Peyer's patch (tissue), 4 donors: ENCODE data around the gene GNAL. TPM values are rescaled to one million over a fixed set of nuclear protein-coding genes. Genes with fewer than 3 reads are reported as not detected.
A peak's percentile ranks its signal among the peaks of the same experiment; 100 is the strongest.
"Not testable (repeated sequence)": the region's sequence is repeated elsewhere in the genome, so short reads cannot be mapped to it uniquely, and the experiment has no call there.

ENCODE experiments used
- DNase-seq, 3 donors: peaks; one replicate each; pipeline ENCODE4 v3.0.0-alpha.2; 2017 to 2019
- H3K27ac ChIP-seq, 4 donors: fragments of 200-600 bp; sonication (generic); one replicate each; pipeline ENCODE4 v1.5.1; 2016 to 2019
- H3K27me3 ChIP-seq, 2 donors: fragments of 200-600 bp; sonication (generic); one replicate each; pipeline ENCODE4 v1.5.1; 2019
- H3K36me3 ChIP-seq, 3 donors: fragments of 200-600 bp; sonication (generic); one replicate each; pipeline ENCODE4 v1.5.1; 2016 to 2019
- H3K4me1 ChIP-seq, 4 donors: fragments of 200-600 bp; sonication (generic); one replicate each; pipeline ENCODE4 v1.5.1; 2016 to 2019
- H3K4me3 ChIP-seq, 4 donors: fragments of 200-600 bp; sonication (generic); 1 replicate in 3 of 4; 2 replicates in 1 of 4; pipeline ENCODE4 v1.5.1; 2016 to 2019; ENCODE audit warnings: mild to moderate bottlenecking in 1 of 4
- H3K9me3 ChIP-seq, 4 donors: fragments of 200-600 bp; sonication (generic); one replicate each; pipeline ENCODE4 v1.5.1; 2016 to 2019; ENCODE audit warnings: mild to moderate bottlenecking in 1 of 4
- CTCF ChIP-seq, 6 experiments: fragments of 450-650 bp in 4 of 6; fragments of 200-600 bp in 2 of 6; sonication (generic) in 1 of 6; IDR thresholded peaks; one replicate each; pipeline ENCODE4 v1.5.1; 2017 to 2019; ENCODE audit warnings: antibody characterized with exemption in 6 of 6, mild to moderate bottlenecking in 3 of 6, moderate library complexity in 1 of 6
- POLR2A ChIP-seq, 2 donors: fragments of 450-650 bp; IDR thresholded peaks; one replicate each; pipeline ENCODE4 v1.5.1; 2017; ENCODE audit warnings: antibody characterized with exemption in 2 of 2, mild to moderate bottlenecking in 2 of 2, moderate library complexity in 2 of 2
- total RNA-seq, 4 donors: library from RNA; depleted of rRNA; stranded (reverse); fragments of >200 nt; gene quantifications; one replicate each; pipeline ENCODE4 v1.1.0, GENCODE V29; 2016

GNAL gene
- total RNA-seq, 4 donors from 2014 or later = 2.5 to 7.4 (median 3.6) TPM

GRCh38 chr18:11850821-11851145 lies 161.7 kb downstream of the GNAL start:
- Histone ChIP-seq H3K27ac (peak overlapping the region; percentile 89 to 94 (median 92)), H3K4me1 (peaks cover 0 to 29% (median 12%) of the 10 kb centered on the region in 4 donors), H3K9me3 (no peaks in the 10 kb centered on the region), H3K27me3 (no peaks in the 10 kb centered on the region), H3K4me3 (peak overlapping the region; percentile 75 to 84 (median 80)), H3K36me3 (no peaks in the 10 kb centered on the region)
- TF ChIP-seq POLR2A (IDR thresholded peaks at IDR 0.05) (no peak), CTCF (IDR thresholded peaks at IDR 0.05) (no peak)
- DNase-seq = no peak

GRCh38 chr18:11851146-11851805 lies 162.2 kb downstream of the GNAL start, which contains the start of gene CHMP1B:
Gene CHMP1B, plus strand, starts transcription at chr18:11851413. Its CDS starts 99 bp downstream, at chr18:11851512.
- no peaks in the 10 kb centered on the region for H3K9me3 ChIP-seq
- peak; percentile 96 to 99 for TF ChIP-seq POLR2A (IDR thresholded peaks at IDR 0.05)
- peak in 1 of 6 experiments; percentile 13 for TF ChIP-seq CTCF (IDR thresholded peaks at IDR 0.05)
- H3K36me3 ChIP-seq = no peaks in the 10 kb centered on the region
- H3K27ac ChIP-seq = peak within 1 kb of the TSS; percentile 89 to 94 (median 92)
- DNase-seq = peak; percentile 98 to 99 (median 98)
- peaks cover 0 to 31% (median 13%) of the 10 kb centered on the region in 4 donors for H3K4me1 ChIP-seq
- H3K27me3 ChIP-seq = no peaks in the 10 kb centered on the region
- peak within 1 kb of the TSS; percentile 75 to 84 (median 80) for H3K4me3 ChIP-seq

GRCh38 chr18:11851806-11852337 lies 162.8 kb downstream of the GNAL start:
- TF ChIP-seq POLR2A (IDR thresholded peaks at IDR 0.05) = no peak
- TF ChIP-seq CTCF (IDR thresholded peaks at IDR 0.05) = no peak
- H3K4me1 ChIP-seq = peaks cover 0 to 37% (median 15%) of the 10 kb centered on the region in 4 donors
- H3K27ac ChIP-seq = peak overlapping the region; percentile 89 to 94 (median 92)
- H3K4me3 ChIP-seq = peak overlapping the region; percentile 75 to 84 (median 80)
- no peaks in the 10 kb centered on the region for H3K27me3 ChIP-seq
- no peaks in the 10 kb centered on the region for H3K36me3 ChIP-seq
- peak; percentile 45 to 71 (median 66) for DNase-seq
- no peaks in the 10 kb centered on the region for H3K9me3 ChIP-seq

GRCh38 chr18:11854554-11854953 lies 165.5 kb downstream of the GNAL start:
- H3K4me3 ChIP-seq, H3K27ac ChIP-seq, H3K36me3 ChIP-seq, H3K9me3 ChIP-seq, H3K27me3 ChIP-seq: not testable (repeated sequence)
- peaks cover 0 to 53% (median 15%) of the 10 kb centered on the region in 4 donors for H3K4me1 ChIP-seq
- peak in 1 of 3 donors; percentile 43 for DNase-seq

- Histone ChIP-seq H3K27ac (peak overlapping the region in 3 of 4 donors; percentile 56 to 85 (median 82)), H3K36me3 (no peaks in the 10 kb centered on the region), H3K4me1 (peaks cover 0 to 47% (median 14%) of the 10 kb centered on the region in 4 donors), H3K4me3 (peak overlapping the region in 1 of 4 donors; percentile 16), H3K27me3 (no peaks in the 10 kb centered on the region), H3K9me3 (no peaks in the 10 kb centered on the region)
- TF ChIP-seq POLR2A (IDR thresholded peaks at IDR 0.05) (no peak), CTCF (IDR thresholded peaks at IDR 0.05) (peak in 1 of 6 experiments; percentile 15)
- DNase-seq = peak in 2 of 3 donors; percentile 82 to 90
Measured at GRCh38 chr18:11857177-11857887, 168.3 kb downstream of the GNAL start.
